ENCODE measurements around the gene TNFAIP2.
A peak's percentile ranks its signal among the peaks of the same experiment; 100 is the strongest.

TNFAIP2 gene

DNA sequence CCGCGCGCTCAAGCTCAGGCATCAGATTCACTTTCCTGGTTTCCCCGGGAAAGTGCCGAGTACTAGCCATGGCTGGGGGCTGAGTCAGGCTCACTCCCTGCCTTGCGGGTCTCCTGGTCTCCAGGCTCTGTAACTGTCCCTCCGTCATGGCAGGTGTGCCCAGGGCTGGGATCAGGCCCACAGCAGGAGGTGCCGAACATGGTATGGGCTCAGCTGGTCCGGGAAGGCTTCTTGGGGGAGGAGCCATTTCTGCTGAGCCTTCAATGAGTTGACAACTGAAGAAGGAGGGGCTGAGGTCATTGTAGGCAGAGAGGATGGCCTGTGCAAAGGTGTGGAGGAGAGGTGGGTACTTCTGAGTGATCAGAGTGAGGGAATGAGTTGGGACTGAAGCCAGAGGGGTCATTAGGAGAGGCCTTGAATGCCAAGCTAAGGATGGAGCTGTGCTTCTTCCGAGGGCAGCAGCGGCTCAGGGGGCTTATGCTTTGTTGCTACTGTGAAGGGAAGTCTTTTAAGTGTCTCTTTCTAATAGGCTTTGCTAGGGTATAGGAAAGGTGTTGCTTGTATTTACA, 28.0 kb upstream of the TNFAIP2 start:
- DNase-seq: no peak

DNA sequence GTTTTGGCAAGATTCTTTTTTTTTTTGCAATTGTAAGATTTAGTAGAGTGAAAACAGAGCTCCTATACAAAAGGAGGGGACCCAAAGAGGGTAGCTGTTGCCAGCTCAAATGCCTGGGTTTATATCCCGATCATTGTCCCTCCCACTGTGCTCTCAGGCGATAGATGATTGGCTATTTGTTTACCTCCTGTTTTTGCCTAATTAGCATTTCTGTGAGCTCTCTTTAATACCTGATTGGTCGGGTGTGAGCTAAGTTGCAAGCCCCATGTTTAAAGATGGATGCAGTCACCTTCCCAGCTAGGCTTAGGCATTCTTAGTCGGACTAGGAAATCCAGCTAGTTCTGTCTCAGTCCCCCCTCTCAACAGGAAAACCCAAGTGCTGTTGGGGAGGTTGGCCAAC, 26.9 kb upstream of the TNFAIP2 start:
- DNase-seq: no peak

DNA sequence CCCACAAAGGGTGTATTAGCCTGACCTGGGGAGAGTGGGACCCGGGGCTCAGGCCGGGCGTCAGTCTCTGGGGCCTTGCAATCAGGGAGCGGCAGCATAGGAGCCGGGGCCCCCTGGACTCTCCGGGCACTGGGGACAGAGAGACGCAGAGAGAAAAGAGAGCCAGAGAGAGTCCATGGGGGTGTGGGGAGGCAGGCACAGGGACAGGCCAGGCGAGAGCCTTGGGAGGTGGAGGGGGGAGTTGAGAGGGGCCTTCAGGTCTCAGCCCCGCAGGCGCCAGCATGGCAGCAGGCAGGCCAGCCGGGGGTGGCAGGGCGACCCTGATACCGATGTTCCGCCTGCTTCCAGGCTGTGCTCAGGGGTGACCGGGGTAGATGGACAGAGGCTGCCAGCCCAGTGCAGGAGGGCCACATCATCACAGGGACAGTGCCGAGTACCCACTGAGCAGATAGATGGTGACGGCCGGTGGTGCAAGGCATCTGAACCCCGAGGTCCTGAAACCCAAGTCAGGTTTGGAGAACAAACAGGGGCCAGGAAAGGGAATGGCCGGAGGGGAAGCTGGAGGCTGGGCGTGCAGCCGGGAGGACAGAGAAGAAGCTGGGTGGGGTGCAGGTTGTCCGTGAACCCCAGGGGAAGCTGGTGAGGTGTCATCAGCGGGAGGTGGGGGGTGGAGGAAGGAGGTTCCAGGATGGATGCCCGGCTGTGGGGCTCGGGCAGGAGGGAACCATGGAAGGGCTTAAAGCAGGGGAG, 25.8 kb upstream of the TNFAIP2 start:
- DNase-seq: no peak

DNA sequence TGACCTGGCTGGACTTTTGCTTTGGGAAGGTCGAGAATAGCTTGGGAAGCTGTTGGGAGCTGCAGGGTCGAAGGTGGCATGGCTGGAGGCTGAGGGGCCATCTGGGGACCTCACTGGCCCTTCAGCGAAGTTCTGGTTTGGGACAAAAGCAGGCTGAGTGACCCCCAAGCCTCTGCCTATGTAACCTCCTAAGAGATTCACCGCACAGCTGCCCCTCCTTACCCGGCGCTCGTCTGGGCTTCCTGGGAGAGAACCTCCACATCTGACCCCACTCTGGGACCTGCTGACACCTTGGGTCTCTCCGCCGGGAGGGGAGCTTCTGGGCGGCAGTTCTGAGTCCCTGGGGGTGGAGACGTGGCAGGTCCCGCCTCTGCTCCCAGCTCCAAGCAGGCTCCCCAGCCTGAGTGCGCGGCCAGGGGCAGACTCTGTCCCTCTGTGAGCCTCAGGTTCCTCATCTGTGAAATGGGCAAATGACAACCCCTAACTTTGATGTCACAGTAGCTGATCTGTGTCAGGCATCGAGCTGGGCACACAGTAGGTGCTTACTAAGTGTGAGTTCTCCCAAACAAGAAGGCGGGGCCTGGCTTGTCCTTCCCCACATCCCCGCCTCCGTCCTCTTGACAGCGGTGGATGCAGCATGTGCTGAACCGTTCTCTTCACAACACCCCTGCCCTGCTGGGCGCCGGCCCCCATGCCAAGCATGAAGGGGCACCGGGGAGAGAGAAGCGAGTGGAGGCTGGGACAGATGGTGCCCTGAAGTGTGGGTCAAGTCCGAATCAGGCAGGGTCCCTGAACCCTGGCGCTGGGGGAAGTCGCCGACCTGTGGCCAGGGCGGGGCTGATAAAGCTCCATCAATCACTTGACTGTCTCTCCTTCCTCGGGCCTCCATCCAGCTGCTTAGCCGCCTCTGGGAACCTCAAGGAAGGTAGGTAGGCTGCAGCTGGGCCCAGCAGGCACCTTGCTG, 25.0 kb upstream of the TNFAIP2 start:
- DNase-seq: no peak

DNA sequence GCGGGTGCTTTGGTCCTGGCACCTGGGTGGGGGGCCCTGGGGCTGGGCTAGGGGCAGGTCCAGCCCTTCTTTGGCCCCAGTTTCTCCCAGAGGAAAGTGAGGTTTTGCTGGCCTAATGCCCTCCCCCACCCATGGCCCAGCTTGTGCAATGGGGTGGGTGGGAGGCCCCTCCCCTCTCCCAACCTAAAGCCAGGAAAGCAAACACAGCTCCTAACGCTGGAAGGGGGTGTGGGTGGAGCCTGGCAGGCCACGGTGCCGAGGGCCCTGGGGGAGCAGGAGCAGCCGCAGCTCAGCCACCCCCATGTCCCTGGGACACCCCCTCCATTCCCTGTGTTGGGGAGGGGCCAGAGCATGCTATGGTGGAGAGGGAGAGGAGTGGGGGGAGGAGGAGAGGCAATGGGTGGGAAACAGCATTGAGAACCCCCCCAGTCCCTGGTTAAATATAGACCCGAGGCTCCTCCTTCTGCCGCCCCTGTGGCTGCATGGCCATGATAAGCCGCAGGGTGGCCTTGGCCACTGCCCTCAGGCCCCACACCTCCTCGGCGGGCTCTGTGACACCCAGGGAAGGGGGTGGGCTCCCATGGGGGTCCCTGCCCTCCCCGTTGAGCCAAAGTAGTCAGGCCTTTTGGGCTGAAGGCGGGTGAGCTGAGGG, 24.1 kb upstream of the TNFAIP2 start:
- DNase-seq: no peak

DNA sequence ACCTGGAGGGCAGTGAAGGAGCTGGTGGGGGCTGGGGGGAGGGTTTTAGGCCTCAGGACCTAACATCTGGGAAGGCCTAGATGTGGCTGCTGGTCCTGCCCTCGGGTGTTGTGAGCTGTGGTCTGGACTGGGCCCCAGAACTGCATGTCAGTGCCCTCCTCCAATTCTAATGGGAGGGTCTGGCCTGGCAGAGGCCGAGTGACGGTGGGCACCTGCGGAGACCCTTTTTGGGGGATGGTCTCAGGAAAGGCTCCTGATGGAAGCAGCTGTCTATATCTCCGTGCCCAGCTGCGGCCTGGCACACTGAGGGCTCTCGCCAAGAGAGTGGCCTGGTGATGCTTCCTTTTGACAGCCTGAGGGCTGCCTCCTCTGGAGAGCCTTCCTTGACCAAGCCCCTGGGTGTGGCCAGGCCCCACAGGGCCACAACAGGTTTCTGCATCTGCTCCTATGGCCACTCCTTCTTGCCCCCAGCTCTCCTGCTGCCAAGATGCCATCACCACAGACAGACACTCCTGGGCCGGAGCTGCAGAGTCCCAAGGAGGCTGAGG, 23.5 kb upstream of the TNFAIP2 start:
- no peak for DNase-seq

DNA sequence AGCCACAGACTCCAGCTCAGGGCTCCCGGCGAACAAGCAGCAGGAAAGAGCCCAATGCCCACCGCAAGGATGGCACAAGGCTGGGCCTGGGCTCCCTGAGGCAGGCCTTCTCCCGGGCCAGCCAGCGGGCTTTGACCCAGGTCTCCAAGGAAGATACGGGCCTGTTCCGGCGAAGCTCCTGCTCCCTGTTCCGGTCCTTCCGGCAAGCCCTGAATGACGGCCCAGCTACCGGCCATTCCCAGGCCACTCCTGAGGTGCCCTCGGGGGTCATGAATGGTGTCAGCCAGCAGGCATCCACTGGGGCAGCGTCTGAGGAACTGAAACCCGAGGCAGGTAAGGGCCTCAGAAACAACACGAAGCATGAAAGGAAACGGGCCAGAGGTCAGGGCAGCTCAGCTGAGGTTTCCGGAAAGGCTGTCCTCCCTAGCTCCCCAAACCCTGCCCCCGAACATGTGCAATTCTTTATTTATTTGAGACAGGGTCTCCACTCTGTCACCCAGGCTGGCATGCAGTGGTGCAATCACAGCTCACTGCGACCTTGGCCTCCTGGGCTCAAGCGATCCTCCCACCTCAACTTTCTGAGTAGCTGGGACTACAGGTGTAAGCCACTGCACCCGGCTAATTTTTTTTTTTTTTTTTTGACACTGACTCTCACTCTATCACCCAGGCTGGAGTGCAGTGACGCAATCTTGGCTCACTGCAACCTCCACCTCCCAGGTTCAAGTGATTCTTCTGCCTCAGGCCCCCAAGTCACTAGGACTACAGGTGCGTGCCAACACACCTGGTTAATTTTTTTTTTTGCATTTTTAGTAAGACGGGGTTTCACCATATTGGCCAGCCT, 22.8 kb upstream of the TNFAIP2 start:
- no peak for DNase-seq

DNA sequence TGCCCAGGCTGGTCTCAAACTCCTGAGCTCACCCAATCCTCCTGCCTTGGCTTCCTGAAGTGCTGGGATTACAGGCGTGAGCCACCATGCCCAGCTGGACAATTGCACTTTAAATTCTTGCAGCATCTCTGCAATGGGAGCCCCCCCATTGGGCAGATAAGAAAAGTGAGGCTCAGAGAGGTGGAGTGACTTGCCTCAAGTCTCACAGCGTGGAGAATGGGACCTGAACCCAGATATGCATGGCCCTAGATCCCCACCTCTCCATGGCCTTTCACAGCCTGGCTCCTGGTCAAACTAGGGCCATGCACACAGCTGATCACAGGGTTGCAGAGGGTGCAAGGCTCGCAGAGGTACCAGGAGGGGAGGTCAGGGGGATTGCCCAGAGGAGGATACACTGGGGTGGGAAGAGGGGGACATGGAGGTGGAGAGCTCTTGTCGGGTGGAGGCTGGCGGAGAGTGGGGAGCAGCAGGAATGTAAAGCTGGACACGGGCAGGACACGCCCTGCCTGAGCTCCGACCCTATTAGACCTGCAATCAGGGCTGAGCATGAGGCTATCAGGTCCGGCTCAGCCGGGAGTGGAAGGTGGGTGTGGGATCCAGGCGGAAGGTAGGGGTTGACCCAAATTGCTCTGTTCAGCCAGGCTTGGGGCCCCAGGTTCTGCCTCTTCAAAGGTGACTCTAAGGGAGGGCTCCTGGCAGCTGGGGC, 21.9 kb upstream of the TNFAIP2 start:
- DNase-seq: no peak

DNA sequence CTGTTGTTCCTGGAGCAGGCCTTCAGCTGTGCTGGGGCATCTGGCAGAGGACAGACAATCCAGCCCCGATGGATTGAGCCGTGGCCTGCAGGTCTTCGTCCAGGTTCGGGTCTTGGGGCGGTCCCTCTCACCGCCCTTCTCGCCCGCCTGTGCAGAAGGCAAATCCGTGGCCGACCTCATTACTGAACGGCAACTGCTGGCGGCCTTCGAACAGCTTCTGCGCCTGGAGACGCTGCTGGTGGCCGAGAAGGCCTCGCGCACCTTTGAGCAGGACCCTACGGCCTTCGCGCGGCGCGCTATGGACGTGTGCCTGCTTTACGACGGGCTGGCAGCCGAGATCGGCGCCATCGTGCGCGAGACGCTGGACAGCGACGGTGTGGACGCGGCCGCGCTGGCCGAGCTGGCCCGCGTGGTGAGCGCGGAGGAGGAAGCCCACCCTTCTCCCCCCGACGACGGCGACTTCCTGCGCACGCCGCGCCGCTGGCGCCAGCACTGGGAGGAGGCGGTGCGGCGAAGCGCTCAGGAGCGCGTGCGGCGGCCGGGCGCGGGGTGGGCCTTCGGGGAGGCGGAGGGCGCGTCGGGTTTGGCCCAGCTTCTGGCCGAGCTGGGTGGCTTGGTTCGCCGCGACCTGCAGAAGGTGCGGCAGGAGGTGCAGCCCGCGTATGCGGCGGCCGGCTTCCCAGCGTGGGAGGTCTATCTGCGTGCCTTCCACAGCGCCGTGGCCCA, 21.1 kb upstream of the TNFAIP2 start:
- no peak for DNase-seq

DNA sequence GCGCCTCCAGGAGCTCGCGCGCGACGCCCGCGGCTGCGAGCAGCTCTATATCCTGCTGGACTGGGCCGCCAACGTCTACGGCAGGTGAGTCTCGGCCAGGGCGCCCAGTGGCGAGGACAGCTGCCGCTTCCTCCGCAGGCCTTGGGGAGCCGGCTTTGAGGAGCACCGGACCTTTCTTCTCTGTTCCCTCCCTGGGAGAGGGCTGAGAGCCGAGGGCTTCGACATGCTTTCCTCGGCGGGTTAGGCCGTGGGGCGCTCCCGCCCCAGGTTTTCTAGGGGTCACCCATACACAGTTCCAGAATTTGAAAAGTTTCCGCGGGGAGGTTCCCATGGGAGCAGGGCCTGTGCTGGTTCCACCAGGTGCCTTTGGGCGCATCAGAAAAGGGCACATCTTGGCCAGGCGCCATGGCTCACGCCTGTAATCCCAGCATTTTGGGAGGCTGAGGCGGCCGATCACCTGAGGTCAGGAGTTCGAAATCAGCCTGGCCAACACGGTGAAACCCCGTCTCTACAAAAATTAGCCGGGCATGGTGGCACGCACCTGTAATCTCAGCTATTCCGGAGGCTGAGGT, 20.5 kb upstream of the TNFAIP2 start:
- DNase-seq: no peak

DNA sequence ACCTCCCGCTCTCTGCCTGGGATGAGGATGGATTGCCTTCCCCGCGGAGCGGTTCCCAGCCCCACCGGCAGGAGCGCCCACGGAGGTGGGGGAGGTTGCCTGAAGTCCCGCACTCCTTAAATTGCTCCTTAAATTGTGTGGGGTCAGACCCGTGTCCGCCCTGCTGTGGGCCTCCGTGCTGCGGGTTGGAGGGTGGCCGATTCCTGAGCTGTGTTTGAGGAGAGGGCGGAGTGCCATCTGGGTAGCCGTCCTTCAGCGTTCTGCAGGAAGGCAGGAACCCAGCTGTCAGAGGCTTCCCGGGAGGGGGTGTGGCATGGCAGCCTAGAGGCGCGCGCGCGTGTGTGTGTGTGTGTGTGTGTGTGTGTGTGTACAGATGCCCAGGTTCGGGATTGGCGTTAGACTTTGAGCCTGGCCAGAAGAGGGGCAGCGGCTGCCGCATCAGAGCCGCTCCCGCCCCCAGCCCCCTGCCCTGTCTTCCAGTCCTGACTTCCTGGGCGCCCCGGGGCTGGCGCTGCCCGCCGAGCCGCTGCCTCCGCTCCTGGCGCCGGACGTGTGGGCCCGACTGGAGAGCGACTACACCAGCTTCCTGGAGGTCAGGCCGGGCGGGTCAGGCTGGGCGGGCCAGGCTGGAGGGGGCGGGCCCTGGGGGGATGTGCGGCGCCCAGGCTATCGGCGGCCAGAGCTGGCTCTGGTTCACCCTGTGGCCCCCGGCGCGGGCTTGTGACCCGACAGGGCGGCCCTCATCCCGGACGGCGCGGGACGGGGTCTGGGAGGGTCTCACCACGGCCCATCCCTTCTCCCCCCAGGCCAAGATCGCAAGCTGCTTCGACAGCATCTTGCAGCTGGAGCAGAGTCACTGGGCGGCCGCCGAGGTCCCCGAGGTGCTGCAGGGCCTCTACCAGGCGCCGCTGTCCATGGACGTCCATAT, 19.5 kb upstream of the TNFAIP2 start:
- no peak for DNase-seq

DNA sequence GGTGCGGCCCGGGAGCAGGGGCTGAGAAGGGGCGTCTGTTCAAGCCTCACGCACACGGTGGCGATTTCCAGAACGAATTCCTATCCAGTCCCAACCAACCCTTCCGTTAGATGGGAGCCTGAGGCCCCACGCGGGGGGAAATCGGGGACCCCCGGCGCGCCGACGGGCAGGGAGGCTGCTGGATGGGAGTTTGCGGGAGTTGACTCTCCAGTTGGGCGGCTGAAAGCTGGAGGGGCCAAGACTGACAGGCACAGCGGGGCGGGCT, 18.9 kb upstream of the TNFAIP2 start:
- DNase-seq: no peak

DNA sequence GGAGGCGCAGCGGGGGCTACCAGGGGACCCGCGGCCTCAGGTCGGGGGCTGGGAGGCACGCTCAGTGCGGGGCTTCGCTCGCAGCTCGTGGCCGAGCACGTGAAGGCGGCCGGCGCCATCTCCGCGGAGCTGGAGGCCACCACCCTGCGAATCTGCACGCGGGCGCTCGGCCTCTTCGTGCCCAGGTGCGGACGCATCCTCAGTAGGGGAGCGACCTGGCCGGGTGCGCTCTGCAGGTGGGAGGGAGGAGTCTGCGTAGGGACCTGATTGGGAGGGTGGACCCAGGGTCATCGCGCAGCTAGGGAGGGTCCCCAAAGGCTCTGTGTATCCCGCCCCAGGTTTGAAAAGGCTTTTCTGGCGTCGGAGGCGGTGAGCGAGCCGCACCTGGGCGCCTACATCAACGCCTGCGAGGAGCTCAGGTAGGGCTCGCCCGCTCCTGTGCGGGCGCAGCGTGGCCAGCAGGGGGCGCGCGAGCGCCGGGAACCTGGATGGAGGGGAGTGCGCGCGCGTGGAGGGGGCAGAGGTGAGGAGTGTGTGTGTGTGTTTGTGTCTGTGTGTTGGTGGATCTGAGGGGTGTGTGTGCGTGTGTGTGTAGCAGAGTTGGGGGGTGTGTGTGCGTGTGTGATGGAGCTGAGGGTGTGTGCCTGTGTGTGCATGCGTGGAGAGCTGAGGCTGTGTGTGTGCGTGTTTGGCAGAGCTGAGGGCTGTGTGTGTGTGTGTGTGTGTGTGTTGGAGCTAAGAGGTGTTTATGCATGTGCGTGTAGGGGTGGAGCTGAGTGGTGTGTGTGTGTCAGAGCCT, 18.4 kb upstream of the TNFAIP2 start:
- DNase-seq: peak; percentile 65

DNA sequence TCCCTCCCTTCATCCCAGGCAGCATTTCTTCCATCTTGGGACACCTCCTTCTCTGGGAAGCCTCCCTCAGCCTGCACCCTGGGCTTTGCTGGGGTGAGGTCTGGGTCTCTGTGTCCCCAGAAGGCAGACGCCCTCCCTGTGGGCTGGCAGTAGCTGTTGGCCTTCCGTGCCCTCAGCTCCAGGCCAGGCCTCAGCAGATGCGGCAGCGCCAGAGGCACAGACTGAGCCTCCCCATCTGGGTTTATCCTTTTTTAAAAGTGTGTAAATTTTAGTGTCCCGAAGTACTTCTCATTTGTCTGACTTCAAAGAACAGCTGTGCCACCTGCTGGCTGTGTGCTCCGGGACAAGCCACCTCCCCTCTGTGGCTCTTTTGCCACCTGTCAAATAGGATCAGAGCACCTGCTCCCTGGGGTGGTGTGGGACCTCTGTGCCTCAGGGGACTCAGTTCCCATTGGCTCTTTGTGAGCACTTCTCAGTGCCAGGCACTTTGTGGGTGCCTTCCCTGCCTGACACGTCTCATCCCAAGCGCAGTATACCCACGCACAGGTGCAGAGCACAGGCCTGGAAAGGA, 17.6 kb upstream of the TNFAIP2 start:
- DNase-seq: no peak

DNA sequence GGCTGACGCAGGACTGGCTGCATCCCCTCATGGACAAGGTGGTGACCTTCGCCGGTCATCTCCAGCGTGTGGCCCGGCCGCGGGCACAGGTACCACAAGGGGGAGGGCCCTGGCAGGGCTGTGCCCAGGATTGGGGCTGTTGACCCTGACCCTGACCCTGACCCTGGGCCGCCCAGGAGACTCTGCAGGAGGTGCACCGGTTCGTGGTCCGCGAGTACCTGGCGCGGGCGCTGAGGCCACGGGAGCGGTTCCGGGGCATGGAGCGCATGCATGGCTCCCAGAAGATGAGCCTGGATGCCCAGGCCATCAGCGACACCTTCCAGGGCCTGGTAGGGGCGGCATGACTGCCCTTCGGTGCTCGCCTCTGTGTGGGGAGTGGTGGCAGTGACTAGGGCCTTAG, 15.8 kb upstream of the TNFAIP2 start:
- no peak for DNase-seq

DNA sequence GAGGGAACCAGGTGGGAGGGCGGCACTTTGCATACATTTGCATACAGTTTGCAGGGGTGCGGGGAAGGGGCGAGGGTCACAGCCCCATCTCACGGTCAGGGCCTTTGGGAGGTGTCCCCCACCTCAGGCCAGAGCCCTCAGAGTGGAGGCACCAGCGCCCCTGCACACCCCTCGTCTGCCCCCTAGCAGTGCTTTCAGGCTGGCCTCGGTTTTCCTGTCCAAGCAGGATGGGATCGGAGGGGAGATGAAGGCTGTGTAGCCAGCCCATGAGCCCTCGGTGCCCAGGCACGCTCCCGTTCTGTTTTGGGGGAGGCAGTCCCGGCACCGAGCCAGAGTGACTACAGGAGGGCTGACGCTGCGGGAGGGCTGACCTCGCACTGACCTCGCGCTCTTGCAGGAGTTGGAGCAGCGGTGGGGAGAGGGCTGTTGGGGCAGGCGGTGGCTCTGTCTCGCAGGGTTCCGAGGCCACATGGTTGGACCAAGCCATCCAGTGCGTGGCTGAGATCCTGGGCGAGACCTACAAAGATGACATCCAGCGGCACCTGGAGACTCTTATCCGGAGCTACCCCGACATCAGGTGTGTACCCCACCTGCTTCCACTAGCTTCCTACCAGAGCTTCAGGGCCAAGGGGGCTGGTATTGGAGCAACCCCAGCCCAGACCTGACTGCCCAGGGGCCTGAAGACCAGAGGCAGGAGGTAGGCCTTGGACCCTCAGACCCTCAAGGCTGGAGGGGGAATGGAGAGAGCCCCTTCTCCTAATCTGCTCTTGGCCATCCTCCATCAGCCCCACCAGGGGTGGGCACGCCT, 15.1 kb upstream of the TNFAIP2 start:
- DNase-seq: no peak

DNA sequence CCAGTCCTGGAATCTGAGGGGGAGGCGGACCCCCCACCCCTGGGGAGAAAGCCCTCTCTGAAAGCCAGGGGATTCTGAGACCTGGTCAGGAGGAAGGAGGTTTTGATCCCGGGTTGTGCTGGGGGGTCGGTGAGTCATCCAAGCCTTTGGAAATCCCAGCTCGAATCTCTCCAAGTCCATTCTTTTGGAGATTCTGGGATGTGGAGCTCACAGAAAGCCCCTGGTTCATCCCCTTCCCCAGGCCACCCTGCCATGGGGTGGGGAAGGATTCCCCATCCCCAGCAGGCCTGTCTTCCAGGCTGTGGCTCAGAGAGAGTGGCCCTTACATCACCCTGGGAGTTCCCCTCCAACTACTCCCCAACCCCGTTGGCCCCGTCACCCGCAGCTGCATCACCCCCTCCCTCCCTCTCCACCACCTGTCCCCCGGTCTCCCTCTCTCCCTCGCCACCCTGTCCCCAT, 14.5 kb upstream of the TNFAIP2 start:
- DNase-seq: no peak
